K562 (cell line): Measurements from ENCODE around the gene LYSMD4. TPM values are rescaled to one million over a fixed set of nuclear protein-coding genes. Genes with fewer than 3 reads are reported as not detected.

Experiments
- ATAC-seq: fragments of 200-7000 bp; cut with Tn5 transposase; 3 replicates; pipeline ENCODE4 v1.9.1; 2020; ENCODE audit warnings: moderate library complexity
- BruUV-seq: library from RNA; stranded (reverse); fragments of 400-500 nt; replicated peaks from 2 replicates; lab custom pipeline; 2021; lab: Mats Ljungman, UMichigan
- CTCF ChIA-PET: fragments of 300-600 bp; formaldehyde crosslinking; extraction: SDS; loops from one replicate; lab custom pipeline; 2021; ENCODE audit warnings: low intra/inter-chr PET ratio; lab: Yijun Ruan, JAX
- POLR2A ChIA-PET: fragments of 300-600, 350-650 bp; sonication (Branson Sonifier 250); formaldehyde crosslinking; extraction: SDS; loops from one replicate; lab custom pipeline; 2021; ENCODE audit warnings: antibody characterized with exemption, inconsistent platforms; lab: Yijun Ruan, JAX
- DNase-seq, 4 experiments: peaks; one replicate each; pipeline versions ENCODE4 v3.0.0 to v3.0.0-alpha.2; 2011 to 2018; ENCODE audit warnings: low spot score in 3 of 4, mixed read lengths in 3 of 4; ENCODE audit errors: extremely low read depth in 1 of 4
- FAIRE-seq: peaks from 2 replicates; lab custom pipeline; 2011; peaks lifted over from hg19 to GRCh38; lab: Jason Lieb, UNC
- H2AFZ ChIP-seq: 2 replicates; pipeline ENCODE4 v1.6.0; 2011; ENCODE audit warnings: low read depth, low read length, control low read depth, inconsistent platforms
- H3K27ac ChIP-seq: fragments of 200-600 bp; 3 replicates; pipeline ENCODE4 v1.8.0; 2011; ENCODE audit warnings: low read depth, mild to moderate bottlenecking, control low read depth, inconsistent platforms, low read length, moderate library complexity, mixed read lengths; ENCODE audit errors: extremely low read depth
- H3K27me3 ChIP-seq, 2 experiments: fragments of 300-600 bp in 1 of 2; 2 replicates in 1 of 2; 3 replicates in 1 of 2; pipeline versions ENCODE4 v1.6.0 to v1.8.0; 2011; ENCODE audit warnings: inconsistent platforms in 2 of 2, low read length in 2 of 2, mild to moderate bottlenecking in 1 of 2, mixed read lengths in 1 of 2, moderate library complexity in 1 of 2; ENCODE audit not compliant: control insufficient read depth in 2 of 2, insufficient read depth in 2 of 2
- H3K36me3 ChIP-seq: fragments of 300-600 bp; 3 replicates; pipeline ENCODE4 v1.8.0; 2011; ENCODE audit warnings: mild to moderate bottlenecking, low read length, inconsistent platforms; ENCODE audit not compliant: control insufficient read depth, insufficient read depth
- H3K4me1 ChIP-seq, 2 experiments: fragments of 200-600 bp in 1 of 2; replicated peaks in 1 of 2; 2 replicates in 1 of 2; 3 replicates in 1 of 2; pipeline versions ENCODE4 v1.5.1 to v1.8.0; 2011; ENCODE audit warnings: inconsistent platforms in 2 of 2, low read length in 2 of 2, mild to moderate bottlenecking in 1 of 2, mixed read lengths in 1 of 2, moderate library complexity in 1 of 2; ENCODE audit not compliant: control insufficient read depth in 2 of 2, insufficient read depth in 2 of 2
- H3K4me2 ChIP-seq: 2 replicates; pipeline ENCODE4 v1.6.1; 2011; ENCODE audit warnings: low read length, control low read depth, inconsistent platforms, mixed read lengths; ENCODE audit not compliant: insufficient read depth
- H3K4me3 ChIP-seq: fragments of 200-600 bp; sonication (generic), shearing (Covaris generic); 2 replicates; pipeline ENCODE4 v1.5.1; 2016; ENCODE audit warnings: control low read depth, inconsistent platforms
- H3K79me2 ChIP-seq: fragments of 200-600 bp; 3 replicates; pipeline ENCODE4 v1.8.0; 2011; ENCODE audit warnings: low read length, inconsistent platforms; ENCODE audit not compliant: control insufficient read depth, insufficient read depth
- H3K9ac ChIP-seq, 2 experiments: 2 replicates each; pipeline versions ENCODE4 v1.6.0 to v1.6.1; 2011; ENCODE audit warnings: low read depth in 2 of 2, low read length in 2 of 2, control low read depth in 1 of 2, inconsistent platforms in 1 of 2, mild to moderate bottlenecking in 1 of 2, mixed read lengths in 1 of 2; ENCODE audit not compliant: insufficient read depth in 1 of 2
- H3K9me1 ChIP-seq: one replicate; pipeline ENCODE4 v1.6.0; 2011; ENCODE audit warnings: inconsistent platforms, mild to moderate bottlenecking, low read length, moderate library complexity; ENCODE audit not compliant: control insufficient read depth, insufficient read depth
- H3K9me3 ChIP-seq: replicated peaks from 2 replicates; pipeline ENCODE4 v1.5.1; 2011; ENCODE audit warnings: low read depth, low read length, inconsistent platforms; ENCODE audit not compliant: control insufficient read depth, insufficient read depth
- H4K20me1 ChIP-seq: replicated peaks from 2 replicates; pipeline ENCODE4 v1.6.1; 2011; ENCODE audit warnings: low read length, inconsistent platforms, mixed read lengths; ENCODE audit not compliant: control insufficient read depth, insufficient read depth
- ATF4 ChIP-seq: fragments of 450-650 bp; formaldehyde crosslinking; IDR thresholded peaks from 2 replicates; pipeline ENCODE4 v1.4.0; 2022; ENCODE audit warnings: mild to moderate bottlenecking, moderate library complexity
- CHCHD3 ChIP-seq: fragments of 250-450 bp; sonication (Bioruptor Pico); IDR thresholded peaks from 2 replicates; pipeline ENCODE4 v2.1.2; 2022; ENCODE audit warnings: mild to moderate bottlenecking
- CREB3 ChIP-seq: fragments of 450-650 bp; conservative IDR thresholded peaks from 2 replicates; pipeline ENCODE4 v1.6.1; 2016; ENCODE audit warnings: missing genetic modification characterization, low read depth, mild to moderate bottlenecking, missing compliant biosample characterization, moderate library complexity
- MTA3 ChIP-seq: fragments of 450-650 bp; formaldehyde crosslinking; IDR thresholded peaks from 2 replicates; pipeline ENCODE4 v1.6.1; 2017; ENCODE audit warnings: mild to moderate bottlenecking, borderline replicate concordance
- NCOA1 ChIP-seq: fragments of 450-650 bp; IDR thresholded peaks from 2 replicates; pipeline ENCODE4 v1.6.1; 2016; ENCODE audit warnings: low read depth
- PCBP1 ChIP-seq: fragments of 200-400 bp; formaldehyde crosslinking; IDR thresholded peaks from 2 replicates; pipeline ENCODE4 v1.6.1; 2018; ENCODE audit warnings: mild to moderate bottlenecking, low read depth, low read length; ENCODE audit not compliant: poor library complexity, severe bottlenecking
- RBM14 ChIP-seq: fragments of 200-400 bp; formaldehyde crosslinking; IDR thresholded peaks from 2 replicates; pipeline ENCODE4 v1.6.1; 2018; ENCODE audit warnings: low read depth, mild to moderate bottlenecking, low read length, moderate library complexity, borderline replicate concordance; ENCODE audit not compliant: insufficient read depth
- SMAD1 ChIP-seq: fragments of 150-350 bp; IDR thresholded peaks from 2 replicates; pipeline ENCODE4 v1.6.1; 2014; ENCODE audit warnings: low read length, low read depth; ENCODE audit not compliant: partially characterized antibody
- ZBTB34 ChIP-seq: fragments of 250-450 bp; sonication (Bioruptor Pico); IDR thresholded peaks from 2 replicates; pipeline ENCODE4 v1.8.0; 2021; ENCODE audit warnings: mild to moderate bottlenecking, moderate library complexity
- ZNF124 ChIP-seq: sonication (generic); formaldehyde crosslinking; IDR thresholded peaks from 2 replicates; pipeline ENCODE4 v1.8.1; 2022; ENCODE audit warnings: missing genetic modification reagents
- ZNF140 ChIP-seq: fragments of 250-450 bp; sonication (Bioruptor Pico); IDR thresholded peaks from 2 replicates; pipeline ENCODE4 v1.8.0; 2021; ENCODE audit warnings: moderate library complexity, mild to moderate bottlenecking, inconsistent platforms
- ZNF197 ChIP-seq: fragments of 200-800 bp; sonication (Bioruptor generic); IDR thresholded peaks from 2 replicates; pipeline ENCODE4 v1.6.1; 2016; ENCODE audit warnings: low read depth, missing genetic modification characterization, missing compliant biosample characterization
- ZNF445 ChIP-seq: fragments of 250-450 bp; sonication (Bioruptor Pico); IDR thresholded peaks from 2 replicates; pipeline ENCODE4 v1.4.0; 2020; ENCODE audit warnings: low read depth, mild to moderate bottlenecking, moderate library complexity
- WGBS: fragments of 100-300 bp; shearing (Covaris generic); methylation state at CpG from one replicate; pipeline ENCODE4 v1.1.6; 2016; ENCODE audit warnings: low coverage, mixed read lengths; ENCODE audit not compliant: insufficient coverage; ENCODE audit errors: missing lambda C conversion rate; 5-methylcytosine and 5-hydroxymethylcytosine counted together
- in situ Hi-C: fragments of 300-500 bp; cut with MboI; formaldehyde crosslinking; loops from 4 replicates; pipeline ENCODE4 v1.15.0; 2018; ENCODE audit warnings: inconsistent platforms, mixed read lengths
- intact Hi-C: fragments of 100-400 bp; cut with micrococcal nuclease; formaldehyde crosslinking; loops from 2 replicates; pipeline ENCODE4 v1.14.2; 2022
- polyA plus RNA-seq, 8 experiments: library from polyadenylated mRNA; depleted of rRNA in 4 of 8; stranded (reverse) in 5 of 8; unstranded in 3 of 8; fragments of >200 nt; fragmentation: Nextera tagmentation in 2 of 8; fragmentation: Illumina TruSeq in 1 of 8; extraction: Ambion mirVana in 2 of 8; extraction: Trizol in 1 of 8; gene quantifications; 2 replicates each; pipeline versions ENCODE4 v1.2.1 to v1.2.3, GENCODE V29; 2011 to 2014; ENCODE audit warnings: inconsistent platforms in 1 of 8, missing spikeins in 1 of 8
- total RNA-seq, 7 experiments: library from RNA; depleted of rRNA in 6 of 7; stranded (reverse); fragments of >200 nt in 6 of 7; fragmentation: Illumina TruSeq in 2 of 7; extraction: Trizol in 2 of 7; gene quantifications; 2 replicates each; pipeline versions ENCODE4 v1.2.1 to v1.2.3, GENCODE V29; 2011 to 2021; ENCODE audit warnings: low replicate concordance in 1 of 7

Gene LYSMD4
- total and polyA plus RNA-seq, 9 of the 15 experiments (the other 6 are each of a cell fraction or from before 2014, with no cell fraction given) = 0.46 to 3.1 (median 2.0) TPM

- BruUV-seq = no TSS peak
- no peak for ATAC-seq
- intact Hi-C loops (no loop called here), in situ Hi-C loops (no loop called here)
- Histone ChIP-seq H3K9me3 (no peaks in the 10 kb centered on the region), H4K20me1 (no peaks in the 10 kb centered on the region), H3K9ac (no peak overlapping the region), H3K4me1 (no peaks in the 10 kb centered on the region), H3K36me3 (peaks cover under 1% of the 10 kb centered on the region; the same call in 1 of the 3 replicates), H3K4me3 (no peak overlapping the region), H3K9me1 (no peaks in the 10 kb centered on the region), H3K27me3 (no peaks in the 10 kb centered on the region), H2AFZ (no peak overlapping the region), H3K4me2 (no peak overlapping the region), H3K27ac (no peak overlapping the region), H3K79me2 (no peaks in the 10 kb centered on the region)
- POLR2A ChIA-PET = interaction anchor here (0.6 kb wide), 1 partner anchor 9 kb away, joined by 3 read pairs; no protein-coding TSS in a partner anchor
- CTCF ChIA-PET = no interaction called here
- no peak for DNase-seq
- FAIRE-seq = no peak
- TF ChIP-seq PCBP1 = no peak
Measured at GRCh38 chr15:99680276-99680675, 53.0 kb downstream of the LYSMD4 start.

GRCh38 chr15:99677540-99678134 lies 55.6 kb downstream of the LYSMD4 start:
- no peak for ATAC-seq
- no peaks in the 10 kb centered on the region for H3K9me3 ChIP-seq
- H3K9me1 ChIP-seq = no peaks in the 10 kb centered on the region
- H3K27ac ChIP-seq = no peak overlapping the region
- in situ Hi-C loops = no loop called here
- FAIRE-seq = no peak
- intact Hi-C loops = no loop called here
- H3K4me3 ChIP-seq = no peak overlapping the region
- BruUV-seq = no TSS peak
- 39% methylated on average over 4 of the region's 4 CpGs for WGBS
- ChIA-PET POLR2A (no interaction called here), CTCF (no interaction called here)
- no peak overlapping the region for H3K4me2 ChIP-seq
- H3K9ac ChIP-seq = no peak overlapping the region
- H2AFZ ChIP-seq = no peak overlapping the region
- no peaks in the 10 kb centered on the region for H3K4me1 ChIP-seq
- peaks cover 3% of the 10 kb centered on the region; the same call in 2 of the 3 replicates for H3K36me3 ChIP-seq
- no peaks in the 10 kb centered on the region for H3K27me3 ChIP-seq
- H4K20me1 ChIP-seq = no peaks in the 10 kb centered on the region
- H3K79me2 ChIP-seq = no peaks in the 10 kb centered on the region
- TF ChIP-seq ZNF140 (CRISPR knock-in tag) = no peak
- no peak for TF ChIP-seq ZNF124 (CRISPR knock-in tag)
- no peak for TF ChIP-seq ZBTB34
- TF ChIP-seq CREB3 = no peak
- TF ChIP-seq ZNF445 (CRISPR knock-in tag) = no peak
- TF ChIP-seq MTA3 = no peak
- TF ChIP-seq SMAD1 = no peak
- no peak for TF ChIP-seq NCOA1
- TF ChIP-seq RBM14 = no peak
- no peak for TF ChIP-seq ZNF197 (CRISPR knock-in tag)
- TF ChIP-seq CHCHD3 (CRISPR knock-in tag) = no peak
- TF ChIP-seq ATF4 (CRISPR knock-in tag) = no peak
- no peak for DNase-seq
